Fibroblast of peridontal ligament (primary cell): ENCODE data around the gene CACNA1C.

Experiments used
- DNase-seq: peaks from one replicate; pipeline ENCODE4 v3.0.0-alpha.2; 2010; ENCODE audit errors: extremely low read depth

The CACNA1C gene

GRCh38 chr12:2231011-2231595 is 178.3 kb downstream of the CACNA1C start:
- DNase-seq = no peak

GRCh38 chr12:2231956-2232355 is 179.2 kb downstream of the CACNA1C start:
- DNase-seq = no peak

DNA sequence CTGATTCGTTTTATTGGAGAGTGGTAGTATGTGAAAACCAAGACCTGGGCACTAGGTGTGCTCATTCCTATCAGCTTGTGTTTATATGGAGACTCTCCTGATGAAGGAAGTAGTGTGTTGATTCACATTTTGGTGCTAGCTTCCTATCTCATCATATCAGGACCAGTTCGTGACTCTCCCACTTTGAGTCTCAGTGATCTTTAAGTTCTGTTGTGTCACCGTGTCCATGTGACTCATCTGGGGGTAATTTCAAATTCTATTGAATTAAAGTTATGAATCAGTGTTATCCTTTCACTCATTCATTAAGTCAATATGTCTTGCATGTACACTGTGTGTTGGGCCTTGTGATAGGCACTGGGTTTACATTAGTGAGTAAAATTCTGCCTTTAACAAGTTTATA is 180.2 kb downstream of the CACNA1C start:
- DNase-seq = peak; percentile 57

GRCh38 chr12:2234091-2234490 is 181.3 kb downstream of the CACNA1C start:
- no peak for DNase-seq

DNA sequence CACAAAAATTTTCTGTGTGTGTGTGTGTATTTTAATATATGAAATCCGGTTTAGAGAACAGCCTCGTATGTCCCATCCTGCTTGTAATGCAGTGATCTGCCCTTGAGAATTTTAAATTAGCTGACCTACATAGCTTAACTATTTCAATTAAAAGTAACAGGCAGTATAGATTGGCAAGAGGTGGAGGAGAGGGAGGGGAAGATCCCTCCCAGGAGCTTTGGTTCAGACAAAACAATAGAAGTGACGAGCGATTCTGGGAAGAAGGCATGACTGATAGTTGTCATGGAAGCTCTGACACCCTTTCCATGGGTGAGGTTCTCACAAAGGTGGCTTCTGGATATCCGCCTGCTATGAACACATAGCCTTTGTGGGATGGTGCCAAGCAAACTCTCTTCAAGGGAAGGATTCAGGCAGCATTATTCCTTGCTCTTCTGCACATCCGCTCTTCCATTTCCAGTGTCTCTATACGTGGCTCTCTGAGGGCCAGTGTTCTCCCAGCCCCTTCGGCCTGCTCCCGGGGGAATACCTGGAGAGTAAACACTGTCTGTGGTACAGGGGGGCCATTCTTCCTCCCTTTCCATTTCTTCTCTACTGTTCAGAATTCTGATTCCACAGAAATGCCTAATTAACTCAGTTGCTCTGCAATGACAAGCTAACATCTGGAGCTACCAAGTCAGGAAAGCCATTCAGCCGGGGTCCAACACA is 182.0 kb downstream of the CACNA1C start:
- DNase-seq = no peak

DNA sequence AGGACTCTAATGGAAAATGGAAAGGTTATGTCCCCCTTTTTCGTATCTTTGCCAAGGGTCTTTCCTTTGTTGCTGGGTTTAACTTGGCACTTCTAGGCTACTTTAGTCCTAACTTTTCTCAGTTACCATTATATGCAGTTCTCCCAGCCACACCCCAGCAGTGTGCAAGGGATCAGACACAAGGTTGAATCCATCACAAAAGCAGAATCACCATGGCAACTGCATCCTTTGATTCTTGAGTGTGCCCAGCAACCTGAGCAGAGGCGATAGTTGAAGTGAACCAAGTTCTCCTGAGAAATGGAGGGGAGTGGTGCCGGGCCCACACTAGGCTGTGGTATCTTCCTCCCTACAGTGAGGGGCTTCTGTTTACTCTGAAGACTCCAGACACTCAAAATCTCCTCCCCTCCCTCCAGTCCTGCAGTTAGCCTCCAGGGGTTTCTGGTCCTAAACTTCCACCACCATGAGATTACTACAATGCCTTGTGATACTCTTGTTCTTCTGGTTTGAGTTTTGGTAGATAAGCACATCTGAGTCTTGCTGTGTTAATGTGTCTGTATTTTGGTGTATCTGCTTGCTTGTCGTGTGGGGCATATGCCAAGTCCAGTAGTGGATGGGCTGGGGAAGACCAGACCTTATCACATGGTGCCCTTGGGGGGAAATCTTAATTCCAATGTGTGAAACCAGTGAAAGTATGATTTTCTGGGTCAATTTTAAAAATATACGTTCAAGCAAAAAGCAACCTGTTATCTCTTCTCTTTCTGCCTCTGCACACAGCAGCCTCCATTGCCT is 183.9 kb downstream of the CACNA1C start:
- no peak for DNase-seq

- no peak for DNase-seq
Measured at GRCh38 chr12:2238111-2238510, 185.3 kb downstream of the CACNA1C start.

- DNase-seq = no peak
Measured at GRCh38 chr12:2239381-2239871, 186.6 kb downstream of the CACNA1C start.

DNA sequence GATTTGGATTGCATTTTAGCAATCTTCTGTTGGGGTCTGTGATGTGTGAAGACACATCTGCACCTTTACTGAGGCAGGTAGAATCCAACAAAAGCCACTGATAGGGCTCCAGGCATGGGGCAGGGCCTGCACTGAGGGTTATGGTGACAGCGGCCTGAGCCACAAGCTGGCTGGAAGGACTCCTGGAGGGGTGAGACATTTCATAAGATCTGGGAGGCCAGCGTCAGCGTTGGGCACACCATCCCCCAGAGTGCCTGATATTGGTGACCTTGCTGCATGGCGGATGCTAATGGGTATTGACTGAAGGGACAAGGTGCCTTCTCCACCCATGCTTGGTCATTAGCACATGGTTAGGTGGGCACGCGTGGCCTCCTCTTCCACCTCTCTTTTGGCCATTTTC is 187.6 kb downstream of the CACNA1C start:
- DNase-seq = no peak

GRCh38 chr12:2240984-2241383 is 188.2 kb downstream of the CACNA1C start:
- no peak for DNase-seq

- no peak for DNase-seq
Measured at GRCh38 chr12:2242216-2242615, 189.4 kb downstream of the CACNA1C start.

DNA sequence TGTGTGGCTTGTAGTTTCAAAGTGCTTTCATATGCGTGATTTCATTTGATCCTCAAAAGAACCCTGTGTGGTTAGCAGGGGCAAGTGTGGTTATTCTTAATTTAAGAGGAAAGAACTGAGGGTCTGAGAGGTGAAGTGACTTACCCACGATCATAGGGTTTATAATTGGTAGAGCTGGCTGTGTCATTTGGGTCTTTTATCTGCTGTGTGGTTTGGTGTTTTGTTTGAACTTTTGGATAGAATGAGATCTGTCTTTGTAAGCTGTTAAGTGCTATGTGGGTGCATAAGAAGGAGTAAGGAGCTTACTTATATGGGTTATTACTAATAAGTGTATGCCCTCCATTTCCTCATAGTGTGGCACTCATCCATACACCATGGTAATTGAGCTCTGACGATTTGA is 190.0 kb downstream of the CACNA1C start:
- DNase-seq = no peak

GRCh38 chr12:2243275-2243674 is 190.5 kb downstream of the CACNA1C start:
- DNase-seq = peak; percentile 40

- DNase-seq = peak; percentile 94
Measured at GRCh38 chr12:2244013-2244861, 191.4 kb downstream of the CACNA1C start.

DNA sequence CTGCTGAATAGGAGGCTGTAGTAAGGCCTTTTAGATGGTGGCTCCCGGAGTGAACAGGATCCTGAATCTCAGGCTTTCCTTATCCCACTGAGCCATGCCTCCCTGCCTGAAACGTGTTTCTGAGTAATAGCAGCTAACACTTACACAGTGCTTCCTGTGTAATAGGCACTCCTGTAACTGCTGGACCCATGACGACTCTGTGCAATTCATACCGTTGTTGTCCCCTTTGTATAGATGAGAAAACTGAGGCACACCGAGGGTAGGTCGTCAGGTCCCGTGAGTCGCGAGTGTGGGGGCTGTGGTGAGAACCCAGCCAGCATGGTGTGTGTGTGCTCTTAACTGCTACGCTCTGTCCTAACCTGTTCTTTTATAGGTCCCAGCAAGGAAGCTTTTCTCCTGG is 193.6 kb downstream of the CACNA1C start:
- DNase-seq = no peak

DNA sequence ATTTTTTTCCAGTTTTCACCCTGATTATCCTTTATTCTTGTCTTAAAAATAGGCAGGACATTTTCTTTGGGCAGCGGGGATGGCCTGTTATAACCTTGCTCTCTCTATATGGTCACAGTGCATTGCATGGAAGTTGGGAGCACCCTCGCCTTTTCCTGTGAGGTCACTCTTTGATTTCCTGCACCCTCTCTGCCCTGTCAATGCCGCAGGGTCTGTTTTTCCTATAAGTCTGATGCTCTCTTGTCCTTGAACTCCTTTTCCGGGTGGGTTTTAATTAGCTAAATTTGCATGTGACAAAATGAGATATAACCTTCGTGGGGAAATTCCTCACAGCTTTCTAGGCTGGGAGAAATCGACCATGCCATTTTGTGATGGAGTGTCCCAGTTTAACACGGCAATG is 194.3 kb downstream of the CACNA1C start:
- DNase-seq = no peak

DNA sequence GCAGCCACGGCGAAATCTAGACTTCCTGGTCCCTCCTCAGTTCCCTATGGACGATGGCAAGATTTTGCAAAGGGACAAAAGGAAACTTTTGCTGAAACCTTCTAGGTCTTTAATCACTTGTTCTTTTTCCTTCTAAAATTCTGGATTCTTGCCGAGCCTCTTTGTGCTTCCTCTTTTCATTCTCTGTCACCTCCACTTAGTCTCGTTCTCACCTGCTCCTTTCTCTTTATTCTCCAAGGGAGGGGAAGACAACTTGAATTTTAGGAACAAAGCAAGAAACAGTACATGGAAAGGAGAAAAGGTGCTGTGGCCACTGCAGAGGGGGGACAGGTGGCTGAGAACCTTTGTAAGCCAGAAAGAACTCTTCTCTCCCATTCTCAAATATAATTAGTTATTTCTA is 194.8 kb downstream of the CACNA1C start:
- no peak for DNase-seq

GRCh38 chr12:2248087-2248900 is 195.5 kb downstream of the CACNA1C start:
- DNase-seq = peak; percentile 76

- peak; percentile 51 for DNase-seq
Measured at GRCh38 chr12:2248901-2249381, 196.2 kb downstream of the CACNA1C start.

GRCh38 chr12:2250797-2251196 is 198.0 kb downstream of the CACNA1C start:
- peak; percentile 56 for DNase-seq
